Keratinocyte (primary cell): Measurements from ENCODE around the gene PHF2. TPM values are rescaled to one million over a fixed set of nuclear protein-coding genes. Genes with fewer than 3 reads are reported as not detected.
A peak's percentile ranks its signal among the peaks of the same experiment; 100 is the strongest.

Experiments used
- DNase-seq: peaks from one replicate; pipeline ENCODE4 v3.0.0-alpha.2; 2011; ENCODE audit warnings: low read depth, missing footprints, low spot score
- FAIRE-seq: peaks from 2 replicates; lab custom pipeline; 2011; peaks lifted over from hg19 to GRCh38; lab: Jason Lieb, UNC
- H2AFZ ChIP-seq: 2 replicates; pipeline ENCODE4 v1.6.0; 2012; ENCODE audit warnings: low read length, control low read depth, inconsistent platforms; ENCODE audit not compliant: control insufficient read depth
- H3K27ac ChIP-seq: 2 replicates; pipeline ENCODE4 v1.5.1; 2011; ENCODE audit warnings: low read length; ENCODE audit not compliant: control insufficient read depth, insufficient read depth
- H3K27me3 ChIP-seq: 3 replicates; pipeline ENCODE4 v1.6.0; 2011; ENCODE audit warnings: low read length; ENCODE audit not compliant: control insufficient read depth, insufficient read depth; ENCODE audit errors: extremely low read depth
- H3K36me3 ChIP-seq, 2 experiments: 2 replicates in 1 of 2; 3 replicates in 1 of 2; pipeline ENCODE4 v1.5.1; 2011; ENCODE audit warnings: low read length in 2 of 2, mild to moderate bottlenecking in 1 of 2; ENCODE audit not compliant: control insufficient read depth in 2 of 2, insufficient read depth in 2 of 2; ENCODE audit errors: extremely low read depth in 1 of 2
- H3K4me1 ChIP-seq: 3 replicates; pipeline ENCODE4 v1.5.1; 2011; ENCODE audit warnings: low read length; ENCODE audit not compliant: control insufficient read depth, insufficient read depth; ENCODE audit errors: extremely low read depth
- H3K4me2 ChIP-seq: 3 replicates; pipeline ENCODE4 v1.6.0; 2011; ENCODE audit warnings: low read depth, low read length; ENCODE audit not compliant: control insufficient read depth, insufficient read depth; ENCODE audit errors: extremely low read depth
- H3K4me3 ChIP-seq, 3 experiments: fragments of 200-600 bp in 1 of 3; sonication (generic) in 1 of 3; 2 replicates in 2 of 3; 3 replicates in 1 of 3; pipeline ENCODE4 v1.5.1; 2011 to 2016; ENCODE audit warnings: low read length in 3 of 3, mild to moderate bottlenecking in 3 of 3, control low read depth in 2 of 3, inconsistent platforms in 1 of 3, low read depth in 1 of 3, mixed read lengths in 1 of 3, mixed run types in 1 of 3, moderate library complexity in 1 of 3; ENCODE audit not compliant: control insufficient read depth in 2 of 3, insufficient read depth in 2 of 3; ENCODE audit errors: extremely low read depth in 1 of 3
- H3K79me2 ChIP-seq: 2 replicates; pipeline ENCODE4 v1.6.0; 2012; ENCODE audit warnings: low read length; ENCODE audit not compliant: control insufficient read depth, insufficient read depth
- H3K9ac ChIP-seq: 3 replicates; pipeline ENCODE4 v1.6.0; 2011; ENCODE audit warnings: low read length; ENCODE audit not compliant: control insufficient read depth, insufficient read depth; ENCODE audit errors: extremely low read depth
- H3K9me1 ChIP-seq: 3 replicates; pipeline ENCODE4 v1.6.0; 2011; ENCODE audit warnings: low read length; ENCODE audit not compliant: control insufficient read depth, insufficient read depth; ENCODE audit errors: extremely low read depth
- H3K9me3 ChIP-seq: 2 replicates; pipeline ENCODE4 v1.5.1; 2012; ENCODE audit warnings: low read depth, low read length; ENCODE audit not compliant: control insufficient read depth
- H4K20me1 ChIP-seq: 3 replicates; pipeline ENCODE4 v1.6.0; 2011; ENCODE audit warnings: low read length; ENCODE audit not compliant: control insufficient read depth, insufficient read depth; ENCODE audit errors: extremely low read depth
- EZH2 ChIP-seq: IDR thresholded peaks from one replicate; pipeline ENCODE4 v1.6.1; 2012; ENCODE audit warnings: inconsistent platforms, mild to moderate bottlenecking, low read length, moderate library complexity
- dilution Hi-C: fragments of 300-500 bp; cut with MboI; formaldehyde crosslinking; loops from one replicate; pipeline ENCODE4 v1.7.0; 2020; ENCODE audit warnings: low sequenced_read_pairs; ENCODE audit not compliant: extremely low pct_ligation_motif_present
- polyA minus RNA-seq, 3 experiments: library from RNA; depleted of rRNA, polyadenylated mRNA; stranded (reverse); fragments of >200 nt; gene quantifications; 1 replicate in 1 of 3; 2 replicates in 1 of 3; 3 replicates in 1 of 3; pipeline ENCODE4 v1.2.3, GENCODE V29; 2011
- polyA plus RNA-seq, 5 experiments: library from polyadenylated mRNA; depleted of rRNA in 3 of 5; stranded (reverse) in 3 of 5; stranded (forward) in 1 of 5; unstranded in 1 of 5; fragments of >200 nt; gene quantifications; 1 replicate in 1 of 5; 2 replicates in 3 of 5; 3 replicates in 1 of 5; pipeline versions ENCODE4 v1.2.1 to v1.2.3, GENCODE V29; 2011 to 2012; ENCODE audit warnings: missing spikeins in 2 of 5, low read depth in 1 of 5, low replicate concordance in 1 of 5
- TF ChIP-seq, protein P1 (sequence below), 3 experiments: IDR thresholded peaks in 1 of 3; conservative IDR thresholded peaks in 1 of 3; optimal IDR thresholded peaks in 1 of 3; 2 replicates in 2 of 3; 3 replicates in 1 of 3; pipeline versions ENCODE3 to v1.5.1; 2011; ENCODE audit warnings: low read length in 3 of 3, mild to moderate bottlenecking in 3 of 3, moderate library complexity in 2 of 3, control low read depth in 1 of 3, inconsistent platforms in 1 of 3; ENCODE audit not compliant: insufficient read depth in 2 of 3; ENCODE audit errors: extremely low read depth in 1 of 3

The PHF2 gene
- polyA plus RNA-seq (3.7 to 6.6 TPM (median 5.1 TPM) in 3 replicates), polyA minus RNA-seq (2.9 to 5.9 TPM (median 4.3 TPM) in 3 replicates)
- polyA plus RNA-seq (2011; ENCODE audit: low read depth), result 2.8 TPM
- polyA plus RNA-seq (2011; cell fraction: cytosol; rRNA removed), result 3.0 and 3.6 TPM in 2 replicates
- 7.4 and 8.4 TPM in 2 replicates for polyA plus RNA-seq (2011; cell fraction: nucleus; rRNA removed)
- polyA plus RNA-seq (2012; ENCODE audit: low replicate concordance), result 5.4 and 7.9 TPM in 2 replicates
- polyA minus RNA-seq (2011; cell fraction: cytosol; rRNA and poly(A)+ RNA removed), result 5.0 TPM
- polyA minus RNA-seq (2011; cell fraction: nucleus; rRNA and poly(A)+ RNA removed), result 4.2 and 5.0 TPM in 2 replicates

GRCh38 chr9:93576258-93577077 is at the start of gene PHF2:
PHF2 (plus strand) TSS chr9:93576584; CDS start chr9:93576774, 190 bp downstream.
- DNase-seq, result no peak
- peak within 1 kb of the TSS; percentile 56 for H3K27ac ChIP-seq
- H3K4me2 ChIP-seq, result peak within 1 kb of the TSS; percentile 98
- no peaks in the 10 kb centered on the region for H3K9me3 ChIP-seq
- H3K27me3 ChIP-seq, result no peaks in the 10 kb centered on the region
- dilution Hi-C loops, result no loop called here
- FAIRE-seq, result no peak
- H3K9me1 ChIP-seq, result no peaks in the 10 kb centered on the region
- H3K4me1 ChIP-seq, result peaks cover 17% of the 10 kb centered on the region
- peak within 1 kb of the TSS; percentile 82 for H3K9ac ChIP-seq
- peak within 1 kb of the TSS; percentile 66 to 80 (median 78) for H3K4me3 ChIP-seq
- no peaks in the 10 kb centered on the region for H3K36me3 ChIP-seq
- peaks cover 34% of the 10 kb centered on the region for H3K79me2 ChIP-seq
- no peaks in the 10 kb centered on the region for H4K20me1 ChIP-seq
- no peak for TF ChIP-seq EZH2
- TF ChIP-seq, protein P1, sequence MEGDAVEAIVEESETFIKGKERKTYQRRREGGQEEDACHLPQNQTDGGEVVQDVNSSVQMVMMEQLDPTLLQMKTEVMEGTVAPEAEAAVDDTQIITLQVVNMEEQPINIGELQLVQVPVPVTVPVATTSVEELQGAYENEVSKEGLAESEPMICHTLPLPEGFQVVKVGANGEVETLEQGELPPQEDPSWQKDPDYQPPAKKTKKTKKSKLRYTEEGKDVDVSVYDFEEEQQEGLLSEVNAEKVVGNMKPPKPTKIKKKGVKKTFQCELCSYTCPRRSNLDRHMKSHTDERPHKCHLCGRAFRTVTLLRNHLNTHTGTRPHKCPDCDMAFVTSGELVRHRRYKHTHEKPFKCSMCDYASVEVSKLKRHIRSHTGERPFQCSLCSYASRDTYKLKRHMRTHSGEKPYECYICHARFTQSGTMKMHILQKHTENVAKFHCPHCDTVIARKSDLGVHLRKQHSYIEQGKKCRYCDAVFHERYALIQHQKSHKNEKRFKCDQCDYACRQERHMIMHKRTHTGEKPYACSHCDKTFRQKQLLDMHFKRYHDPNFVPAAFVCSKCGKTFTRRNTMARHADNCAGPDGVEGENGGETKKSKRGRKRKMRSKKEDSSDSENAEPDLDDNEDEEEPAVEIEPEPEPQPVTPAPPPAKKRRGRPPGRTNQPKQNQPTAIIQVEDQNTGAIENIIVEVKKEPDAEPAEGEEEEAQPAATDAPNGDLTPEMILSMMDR (optimal IDR thresholded peaks at IDR 0.05 in 1 of 3, IDR thresholded peaks at IDR 0.05 in 1 of 3, conservative IDR thresholded peaks at IDR 0.05 in 1 of 3; ENCODE audit: extremely low read depth in 1 of 3, insufficient read depth in 2 of 3, low read length in 3 of 3), result no peak
- peak within 1 kb of the TSS; percentile 89 for H2AFZ ChIP-seq

DNA sequence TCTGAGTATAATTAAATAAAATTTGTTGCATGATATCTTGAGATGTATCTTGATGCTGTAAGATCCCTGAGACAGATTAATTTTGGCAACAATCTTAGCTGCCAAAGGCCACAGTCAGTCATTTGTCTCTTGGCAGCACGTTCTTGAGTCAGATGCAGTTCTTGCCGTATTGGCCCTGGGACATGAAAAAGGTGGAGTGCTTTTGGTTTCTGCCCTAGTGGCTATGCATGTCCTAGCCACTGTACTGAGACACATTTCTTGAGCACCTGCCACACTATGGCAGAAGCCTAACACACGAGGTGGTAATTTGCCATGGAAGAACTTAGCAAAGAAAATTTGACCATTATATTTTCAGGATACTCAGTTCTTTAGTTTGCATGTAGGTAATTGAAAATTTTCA is 45.0 kb upstream of the PHF2 start:
- Histone ChIP-seq H3K27me3 (no peaks in the 10 kb centered on the region), H4K20me1 (peaks cover 2% of the 10 kb centered on the region), H3K4me1 (no peaks in the 10 kb centered on the region), H3K9ac (no peak overlapping the region), H2AFZ (no peak overlapping the region), H3K9me3 (no peaks in the 10 kb centered on the region), H3K79me2 (peaks cover 2% of the 10 kb centered on the region), H3K36me3 (peaks cover 32 to 51% of the 10 kb centered on the region in 2 experiments), H3K27ac (no peak overlapping the region), H3K9me1 (peaks cover 2% of the 10 kb centered on the region), H3K4me2 (no peak overlapping the region), H3K4me3 (no peak overlapping the region)
- FAIRE-seq (no peak), DNase-seq (no peak)
- dilution Hi-C loops, result no loop called here
- no peak for TF ChIP-seq EZH2
- TF ChIP-seq, protein P1 (optimal IDR thresholded peaks at IDR 0.05 in 1 of 3, IDR thresholded peaks at IDR 0.05 in 1 of 3, conservative IDR thresholded peaks at IDR 0.05 in 1 of 3; ENCODE audit: extremely low read depth in 1 of 3, insufficient read depth in 2 of 3, low read length in 3 of 3), result no peak
